ENCODE measurements around the gene HAUS6.
A peak's percentile ranks its signal among the peaks of the same experiment; 100 is the strongest.

HAUS6 gene

DNA sequence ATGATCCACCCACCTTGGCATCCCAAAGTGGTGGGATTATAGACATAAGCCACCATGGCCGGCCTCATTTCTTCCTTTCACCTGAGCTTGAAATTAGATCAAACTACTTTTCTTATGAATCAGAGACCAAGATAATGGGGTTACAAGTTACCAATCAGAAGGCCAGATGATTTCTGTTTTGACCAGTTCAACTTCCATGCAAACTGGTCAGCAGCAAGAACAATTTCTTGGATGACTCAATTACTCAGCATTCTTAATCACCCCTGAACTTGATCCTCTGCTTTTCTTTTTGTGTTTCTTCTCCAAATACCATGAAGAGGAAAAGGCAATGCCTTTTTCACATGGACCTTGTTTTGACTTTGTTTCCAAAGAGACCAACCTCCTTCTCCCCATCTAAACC, 34.6 kb upstream of the HAUS6 start:
- Histone ChIP-seq H3K4me1 (peaks cover 12 to 29% (median 17%) of the 10 kb centered on the region in 10 experiments; a peak in 18 of 20 replicates), H3K27ac (0 out of 22 replicates have a peak overlapping the region, but pooled peaks of 1 of the 11 experiments have one; percentile 0), H3K27me3 (no peaks in the 10 kb centered on the region), H3K9ac (no peak overlapping the region), H3K36me3 (no peaks in the 10 kb centered on the region), H3K4me3 (no peak overlapping the region), H3K4me2 (peak overlapping the region in 2 of 11 experiments; percentile 8 to 44; a peak in 2 of 22 replicates), H3K9me3 (replicated peaks in 1 of 11) (no peaks in the 10 kb centered on the region), H4K20me1 (no peaks in the 10 kb centered on the region)
- no peak for TF ChIP-seq Cebpa-rat (IDR thresholded peaks at IDR 0.05)

- Histone ChIP-seq H3K36me3 (no peaks in the 10 kb centered on the region), H4K20me1 (no peaks in the 10 kb centered on the region), H3K9me3 (replicated peaks in 1 of 11) (no peaks in the 10 kb centered on the region), H3K4me1 (peaks cover 15 to 36% (median 17%) of the 10 kb centered on the region in 10 experiments), H3K27ac (no peak overlapping the region), H3K27me3 (no peaks in the 10 kb centered on the region), H3K4me2 (no peak overlapping the region), H3K9ac (no peak overlapping the region), H3K4me3 (no peak overlapping the region)
- TF ChIP-seq Cebpa-rat (IDR thresholded peaks at IDR 0.05), result no peak
Observed at GRCh38 chr9:19136129-19136528, 33.4 kb upstream of the HAUS6 start.

DNA sequence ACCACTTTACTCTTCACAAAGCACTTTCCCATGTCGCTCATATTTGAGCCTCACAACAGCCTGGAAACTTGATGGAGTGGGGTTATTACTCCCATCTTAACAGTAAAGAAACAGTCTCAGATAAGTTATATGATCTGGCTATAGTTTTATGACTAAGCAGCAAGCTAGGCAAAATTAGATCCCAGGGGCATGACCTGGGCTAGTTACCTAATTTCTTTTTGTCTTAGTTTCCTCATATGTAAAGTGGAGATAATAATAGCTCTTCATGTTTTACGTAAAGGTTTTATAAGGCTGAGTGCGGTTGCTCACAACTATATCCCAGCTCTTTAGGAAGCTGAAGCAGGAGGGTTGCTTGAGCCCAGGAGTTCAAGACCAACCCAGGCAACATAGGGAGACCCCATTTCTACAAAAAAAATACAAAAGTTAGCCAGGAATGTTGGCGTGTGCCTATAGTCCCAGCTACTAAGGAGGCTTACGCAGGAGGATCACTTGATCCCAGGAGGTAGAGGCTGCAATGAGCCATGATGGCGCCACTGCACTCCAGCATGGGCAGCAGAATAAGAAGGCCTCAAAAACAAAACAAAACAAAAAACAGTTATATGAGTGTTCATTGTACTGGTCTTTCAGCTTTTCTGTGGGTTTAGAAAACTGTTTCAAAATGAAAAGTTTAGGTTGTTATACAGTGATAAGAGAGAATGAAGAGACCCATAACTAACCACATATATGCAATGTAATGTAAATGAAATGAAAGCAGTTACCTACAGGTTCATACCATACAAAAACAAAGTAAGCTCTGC, 31.0 kb upstream of the HAUS6 start:
- Histone ChIP-seq H3K36me3 (no peaks in the 10 kb centered on the region), H3K4me3 (no peak overlapping the region), H3K9me3 (replicated peaks in 1 of 11) (no peaks in the 10 kb centered on the region), H3K9ac (no peak overlapping the region), H3K27me3 (no peaks in the 10 kb centered on the region), H3K4me1 (peaks cover 27 to 58% (median 34%) of the 10 kb centered on the region in 10 experiments), H3K27ac (no peak overlapping the region), H3K4me2 (no peak overlapping the region; a peak in 1 of 22 replicates), H4K20me1 (no peaks in the 10 kb centered on the region)
- TF ChIP-seq Cebpa-rat (IDR thresholded peaks at IDR 0.05), result no peak

DNA sequence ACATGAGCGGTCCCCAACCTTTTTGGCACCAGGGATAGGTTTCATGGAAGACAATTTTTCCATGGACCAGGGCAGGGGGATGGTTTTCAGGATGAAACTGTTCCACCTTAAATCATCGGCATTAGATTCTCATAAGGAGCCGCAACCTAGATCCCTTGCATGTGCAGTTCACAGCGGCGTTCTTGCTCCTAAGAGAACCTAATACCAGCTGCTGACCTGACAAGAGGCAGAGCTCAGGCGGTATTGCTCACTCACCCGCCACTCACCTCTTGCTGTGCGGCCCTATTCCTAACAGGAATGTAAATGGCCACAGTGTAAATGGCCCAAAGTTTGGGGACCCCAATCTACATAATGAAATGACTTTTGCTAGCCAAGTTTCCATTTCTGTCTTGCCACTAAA, 27.7 kb upstream of the HAUS6 start:
- Histone ChIP-seq H4K20me1 (peaks cover 0 to 14% (median 10%) of the 10 kb centered on the region in 11 experiments; a peak in 14 of 22 replicates), H3K9ac (peak overlapping the region in 10 of 11 experiments; percentile 5 to 99 (median 78); a peak in 10 of 22 replicates), H3K27ac (peak overlapping the region in 10 of 11 experiments; percentile 97 to 99 (median 98); a peak in 17 of 22 replicates), H3K4me3 (peak overlapping the region in 3 of 10 experiments; percentile 1 to 34 (median 26); a peak in 3 of 20 replicates), H3K4me2 (peak overlapping the region; percentile 74 to 97 (median 88)), H3K27me3 (no peaks in the 10 kb centered on the region), H3K9me3 (replicated peaks in 1 of 11) (no peaks in the 10 kb centered on the region), H3K4me1 (peaks cover 39 to 52% (median 47%) of the 10 kb centered on the region in 10 experiments), H3K36me3 (peaks cover 7 to 11% (median 9%) of the 10 kb centered on the region in 11 experiments)
- TF ChIP-seq Cebpa-rat (IDR thresholded peaks at IDR 0.05), result no peak

DNA sequence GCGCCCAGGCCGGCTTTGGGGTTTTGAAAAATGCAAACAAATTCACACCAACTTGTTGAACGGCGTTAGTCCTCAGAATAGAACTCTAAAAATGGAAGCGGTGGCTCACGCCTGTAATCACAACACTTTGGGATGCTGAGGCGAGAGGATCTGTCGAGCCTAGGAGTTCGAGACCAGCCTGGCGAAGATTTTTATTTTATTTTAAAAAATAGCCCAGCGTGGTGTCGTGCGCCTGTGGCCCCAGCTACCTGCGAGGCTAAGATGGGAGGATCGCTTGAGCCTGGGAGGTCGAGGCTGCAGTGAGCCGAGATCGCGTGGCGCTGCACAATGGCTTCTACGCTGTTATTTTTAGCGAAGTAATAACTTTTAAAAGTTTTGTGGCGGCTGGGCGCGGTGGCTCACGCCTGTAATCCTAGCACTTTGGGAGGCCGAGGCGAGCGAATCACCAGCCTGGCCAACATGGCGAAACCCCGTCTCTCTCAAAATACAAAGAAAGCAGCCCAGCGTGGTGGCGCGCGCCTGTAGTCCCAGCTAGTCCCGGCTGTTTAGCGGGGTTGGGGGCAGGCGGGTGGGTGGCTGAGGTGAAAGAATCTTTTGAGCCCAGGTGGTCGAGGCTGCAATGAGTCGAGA, 25.3 kb upstream of the HAUS6 start:
- Histone ChIP-seq H3K9me3 (replicated peaks in 1 of 11) (no peaks in the 10 kb centered on the region), H3K27ac (peak overlapping the region; percentile 97 to 99 (median 98)), H3K27me3 (no peaks in the 10 kb centered on the region), H3K4me1 (peaks cover 58 to 73% (median 69%) of the 10 kb centered on the region in 10 experiments), H4K20me1 (peaks cover 0 to 38% (median 30%) of the 10 kb centered on the region in 11 experiments; a peak in 16 of 22 replicates), H3K4me2 (peak overlapping the region; percentile 74 to 97 (median 88)), H3K9ac (peak overlapping the region; percentile 92 to 99 (median 97)), H3K36me3 (peaks cover 31 to 36% (median 33%) of the 10 kb centered on the region in 11 experiments), H3K4me3 (peak overlapping the region; percentile 79 to 98 (median 84))
- no peak for TF ChIP-seq Cebpa-rat (IDR thresholded peaks at IDR 0.05)

GRCh38 chr9:19124430-19124793, 21.7 kb upstream of the HAUS6 start:
- peaks cover 43 to 87% (median 60%) of the 10 kb centered on the region in 10 experiments for H3K4me1 ChIP-seq
- peaks cover 66 to 71% (median 69%) of the 10 kb centered on the region in 11 experiments for H3K36me3 ChIP-seq
- H3K27ac ChIP-seq, result peak overlapping the region in 7 of 11 experiments; percentile 21 to 57 (median 38); a peak in 13 of 22 replicates
- H3K27me3 ChIP-seq, result no peaks in the 10 kb centered on the region
- no peak for TF ChIP-seq Cebpa-rat (IDR thresholded peaks at IDR 0.05)
- H3K9me3 ChIP-seq (replicated peaks in 1 of 11), result no peaks in the 10 kb centered on the region
- peaks cover 0 to 74% (median 38%) of the 10 kb centered on the region in 11 experiments; a peak in 17 of 22 replicates for H4K20me1 ChIP-seq
- H3K4me3 ChIP-seq, result peak overlapping the region in 9 of 10 experiments; percentile 81 to 98 (median 85); a peak in 17 of 20 replicates
- H3K4me2 ChIP-seq, result peak overlapping the region; percentile 70 to 97 (median 87)
- H3K9ac ChIP-seq, result peak overlapping the region in 10 of 11 experiments; percentile 5 to 99 (median 46); a peak in 15 of 22 replicates

DNA sequence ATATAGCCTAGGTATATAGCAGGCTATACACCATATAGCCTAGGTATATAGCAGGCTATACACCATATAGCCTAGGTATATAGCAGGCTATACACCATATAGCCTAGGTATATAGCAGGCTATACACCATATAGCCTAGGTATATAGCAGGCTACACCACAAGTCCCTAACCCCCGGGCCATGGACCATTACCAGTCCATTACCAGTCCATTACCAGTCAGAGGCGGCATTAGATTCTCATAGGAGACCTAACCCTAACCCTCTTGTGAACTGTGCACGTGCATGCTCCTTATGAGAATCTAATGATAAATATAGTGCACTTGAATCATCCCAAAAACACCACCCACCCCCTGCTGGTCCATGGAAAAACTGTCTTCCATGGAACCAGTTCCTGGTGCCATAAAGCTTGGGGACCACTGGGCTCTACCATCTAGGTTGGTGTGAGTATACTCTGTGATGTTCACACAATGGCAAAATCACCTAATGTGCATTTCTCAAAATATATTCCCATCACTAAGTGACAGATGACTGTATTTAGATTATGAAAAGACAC, 19.9 kb upstream of the HAUS6 start:
- Histone ChIP-seq H3K9ac (peak overlapping the region in 2 of 11 experiments; percentile 49; a peak in 2 of 22 replicates), H4K20me1 (peaks cover 0 to 92% (median 38%) of the 10 kb centered on the region in 11 experiments; a peak in 17 of 22 replicates), H3K4me2 (peak overlapping the region in 4 of 11 experiments; percentile 88 to 97 (median 91); a peak in 5 of 22 replicates), H3K36me3 (peaks cover 84 to 90% (median 87%) of the 10 kb centered on the region in 11 experiments), H3K9me3 (replicated peaks in 1 of 11) (no peaks in the 10 kb centered on the region), H3K4me1 (peaks cover 31 to 89% (median 54%) of the 10 kb centered on the region in 10 experiments), H3K27ac (no peak overlapping the region), H3K27me3 (no peaks in the 10 kb centered on the region), H3K4me3 (peak overlapping the region in 1 of 10 experiments; percentile 82; a peak in 1 of 20 replicates)
- TF ChIP-seq Cebpa-rat (IDR thresholded peaks at IDR 0.05), result no peak

GRCh38 chr9:19120877-19121276, 18.2 kb upstream of the HAUS6 start:
- Histone ChIP-seq H3K4me1 (peaks cover 23 to 100% (median 61%) of the 10 kb centered on the region in 10 experiments), H4K20me1 (peaks cover 0 to 100% (median 39%) of the 10 kb centered on the region in 11 experiments; a peak in 17 of 22 replicates), H3K27me3 (no peaks in the 10 kb centered on the region), H3K9ac (0 out of 22 replicates have a peak overlapping the region, but pooled peaks of 1 of the 11 experiments have one; percentile 12), H3K27ac (no peak overlapping the region), H3K9me3 (replicated peaks in 1 of 11) (no peaks in the 10 kb centered on the region), H3K4me2 (peak overlapping the region in 3 of 11 experiments; percentile 83 to 97 (median 90); a peak in 6 of 22 replicates), H3K36me3 (peaks cover 96 to 100% (median 100%) of the 10 kb centered on the region in 11 experiments), H3K4me3 (no peak overlapping the region)
- TF ChIP-seq Cebpa-rat (IDR thresholded peaks at IDR 0.05), result no peak

Data from BLaER1 treated with 17β-estradiol and CSF1 and Interleukin-3, amounts not matched to agents 10 nM and 100 nM (cell line).